HEK293 (cell line): Measurements from ENCODE around the gene TRAF1.

ENCODE experiments used
- CTCF ChIA-PET: fragments of 350-600 bp; formaldehyde crosslinking; extraction: SDS; loops from one replicate; lab custom pipeline; 2021; ENCODE audit warnings: antibody characterized with exemption; lab: Yijun Ruan, JAX
- POLR2A ChIA-PET: fragments of 300-600 bp; formaldehyde crosslinking; extraction: SDS; loops from one replicate; lab custom pipeline; 2020; ENCODE audit warnings: antibody characterized with exemption, inconsistent platforms; lab: Yijun Ruan, JAX
- H3K27ac ChIP-seq: fragments of 200-500 bp; sonication (Bioruptor generic); 2 replicates; pipeline ENCODE4 v1.5.1; 2014; ENCODE audit warnings: low read depth, low read length, control low read depth, inconsistent platforms; ENCODE audit errors: extremely low read depth
- H3K36me3 ChIP-seq, 2 experiments: fragments of 200-500 bp in 1 of 2; sonication (Bioruptor generic) in 1 of 2; 1 replicate in 1 of 2; 2 replicates in 1 of 2; pipeline ENCODE4 v1.5.1; 2014 to 2017; ENCODE audit warnings: inconsistent platforms in 2 of 2, low read length in 2 of 2; ENCODE audit not compliant: control insufficient read depth in 2 of 2, insufficient read depth in 1 of 2
- H3K4me1 ChIP-seq: fragments of 200-500 bp; sonication (Bioruptor generic); 2 replicates; pipeline ENCODE4 v1.5.1; 2014; ENCODE audit warnings: mild to moderate bottlenecking, low read length, inconsistent platforms; ENCODE audit not compliant: control insufficient read depth, insufficient read depth
- H3K4me3 ChIP-seq: 2 replicates; pipeline ENCODE4 v1.5.1; 2011; ENCODE audit warnings: low read depth, mild to moderate bottlenecking, control low read depth, low read length, moderate library complexity
- H3K9me3 ChIP-seq: fragments of 200-500 bp; sonication (Bioruptor generic); 2 replicates; pipeline ENCODE4 v1.5.1; 2014; ENCODE audit warnings: low read depth, low read length, inconsistent platforms; ENCODE audit not compliant: control insufficient read depth, insufficient read depth
- BCL11B ChIP-seq: fragments of 450-650 bp; formaldehyde crosslinking; IDR thresholded peaks from 2 replicates; pipeline ENCODE4 v1.5.1; 2016; ENCODE audit warnings: low read depth, missing biosample characterization, missing genetic modification characterization
- KLF16 ChIP-seq: fragments of 450-650 bp; formaldehyde crosslinking; IDR thresholded peaks from 2 replicates; pipeline ENCODE4 v1.5.1; 2017; ENCODE audit warnings: missing biosample characterization, missing genetic modification characterization
- SCRT1 ChIP-seq: fragments of 450-650 bp; formaldehyde crosslinking; IDR thresholded peaks from 2 replicates; pipeline ENCODE4 v1.5.1; 2016; ENCODE audit warnings: missing biosample characterization, missing genetic modification characterization, borderline replicate concordance
- ZNF155 ChIP-seq: fragments of 450-650 bp; formaldehyde crosslinking; IDR thresholded peaks from 2 replicates; pipeline ENCODE4 v1.5.1; 2016; ENCODE audit warnings: missing biosample characterization, missing genetic modification characterization
- ZNF426 ChIP-seq: fragments of 450-650 bp; formaldehyde crosslinking; IDR thresholded peaks from 2 replicates; pipeline ENCODE4 v1.5.1; 2017; ENCODE audit warnings: missing biosample characterization, missing genetic modification characterization, mild to moderate bottlenecking, inconsistent platforms, moderate library complexity
- ZNF560 ChIP-seq: fragments of 450-650 bp; formaldehyde crosslinking; IDR thresholded peaks from 2 replicates; pipeline ENCODE4 v1.5.1; 2017; ENCODE audit warnings: missing biosample characterization, missing genetic modification characterization, borderline replicate concordance
- TF ChIP-seq, protein P1 (sequence below): fragments of 450-650 bp; formaldehyde crosslinking; IDR thresholded peaks from 2 replicates; pipeline ENCODE4 v1.5.1; 2017; ENCODE audit warnings: missing biosample characterization, missing genetic modification characterization
- TF ChIP-seq, protein P2 (sequence below): fragments of 450-650 bp; formaldehyde crosslinking; IDR thresholded peaks from 2 replicates; pipeline ENCODE4 v1.5.1; 2016; ENCODE audit warnings: missing biosample characterization, missing genetic modification characterization
- TF ChIP-seq, protein P3 (sequence below): fragments of 450-650 bp; formaldehyde crosslinking; IDR thresholded peaks from 2 replicates; pipeline ENCODE4 v1.5.1; 2016; ENCODE audit warnings: missing biosample characterization, missing genetic modification characterization
- TF ChIP-seq, protein P4 (sequence below): fragments of 450-650 bp; formaldehyde crosslinking; IDR thresholded peaks from 2 replicates; pipeline ENCODE4 v1.5.1; 2016; ENCODE audit warnings: missing biosample characterization, missing genetic modification characterization, borderline replicate concordance

Gene TRAF1

DNA sequence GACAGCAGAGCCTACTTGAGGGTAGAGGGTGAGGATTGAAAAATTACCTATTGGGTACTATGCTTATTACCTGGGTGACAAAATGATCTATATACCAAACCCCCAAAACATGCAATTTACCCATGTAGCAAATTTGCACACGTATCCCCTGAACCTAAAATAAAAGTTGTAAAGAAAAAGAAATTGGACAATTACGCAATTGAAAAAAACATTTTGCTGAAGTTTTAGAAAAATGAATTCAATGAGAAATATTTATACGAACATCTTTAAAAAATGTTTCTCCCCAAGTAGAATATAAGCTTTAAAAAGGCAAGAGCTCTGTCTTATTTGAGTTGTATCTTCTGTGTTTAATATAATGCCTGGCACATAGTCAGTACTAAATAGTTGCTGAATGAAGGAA lies 30.3 kb upstream of the TRAF1 start:
- Histone ChIP-seq H3K4me1 (no peaks in the 10 kb centered on the region), H3K9me3 (no peaks in the 10 kb centered on the region), H3K36me3 (no peaks in the 10 kb centered on the region), H3K4me3 (no peak overlapping the region), H3K27ac (no peak overlapping the region)
- ChIA-PET CTCF (interaction anchor here (0.8 to 1.2 kb wide), 3 partner anchors 24 to 201 kb away, joined by 3 to 4 read pairs (median 3); no protein-coding TSS in a partner anchor), POLR2A (no interaction called here)
- TF ChIP-seq, protein P1, sequence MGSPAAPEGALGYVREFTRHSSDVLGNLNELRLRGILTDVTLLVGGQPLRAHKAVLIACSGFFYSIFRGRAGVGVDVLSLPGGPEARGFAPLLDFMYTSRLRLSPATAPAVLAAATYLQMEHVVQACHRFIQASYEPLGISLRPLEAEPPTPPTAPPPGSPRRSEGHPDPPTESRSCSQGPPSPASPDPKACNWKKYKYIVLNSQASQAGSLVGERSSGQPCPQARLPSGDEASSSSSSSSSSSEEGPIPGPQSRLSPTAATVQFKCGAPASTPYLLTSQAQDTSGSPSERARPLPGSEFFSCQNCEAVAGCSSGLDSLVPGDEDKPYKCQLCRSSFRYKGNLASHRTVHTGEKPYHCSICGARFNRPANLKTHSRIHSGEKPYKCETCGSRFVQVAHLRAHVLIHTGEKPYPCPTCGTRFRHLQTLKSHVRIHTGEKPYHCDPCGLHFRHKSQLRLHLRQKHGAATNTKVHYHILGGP (tag by site-specific recombination), result no peak
- TF ChIP-seq, protein P2, sequence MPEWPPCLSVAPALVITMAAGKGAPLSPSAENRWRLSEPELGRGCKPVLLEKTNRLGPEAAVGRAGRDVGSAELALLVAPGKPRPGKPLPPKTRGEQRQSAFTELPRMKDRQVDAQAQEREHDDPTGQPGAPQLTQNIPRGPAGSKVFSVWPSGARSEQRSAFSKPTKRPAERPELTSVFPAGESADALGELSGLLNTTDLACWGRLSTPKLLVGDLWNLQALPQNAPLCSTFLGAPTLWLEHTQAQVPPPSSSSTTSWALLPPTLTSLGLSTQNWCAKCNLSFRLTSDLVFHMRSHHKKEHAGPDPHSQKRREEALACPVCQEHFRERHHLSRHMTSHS (tag by site-specific recombination), result no peak
- no peak for TF ChIP-seq SCRT1 (tag by site-specific recombination)
- no peak for TF ChIP-seq KLF16 (tag by site-specific recombination)
- TF ChIP-seq ZNF560 (tag by site-specific recombination), result no peak
- TF ChIP-seq, protein P3, sequence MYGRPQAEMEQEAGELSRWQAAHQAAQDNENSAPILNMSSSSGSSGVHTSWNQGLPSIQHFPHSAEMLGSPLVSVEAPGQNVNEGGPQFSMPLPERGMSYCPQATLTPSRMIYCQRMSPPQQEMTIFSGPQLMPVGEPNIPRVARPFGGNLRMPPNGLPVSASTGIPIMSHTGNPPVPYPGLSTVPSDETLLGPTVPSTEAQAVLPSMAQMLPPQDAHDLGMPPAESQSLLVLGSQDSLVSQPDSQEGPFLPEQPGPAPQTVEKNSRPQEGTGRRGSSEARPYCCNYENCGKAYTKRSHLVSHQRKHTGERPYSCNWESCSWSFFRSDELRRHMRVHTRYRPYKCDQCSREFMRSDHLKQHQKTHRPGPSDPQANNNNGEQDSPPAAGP (tag by site-specific recombination), result no peak
- no peak for TF ChIP-seq BCL11B (tag by site-specific recombination)
- TF ChIP-seq ZNF155, result no peak
- no peak for TF ChIP-seq ZNF426 (tag by site-specific recombination)

DNA sequence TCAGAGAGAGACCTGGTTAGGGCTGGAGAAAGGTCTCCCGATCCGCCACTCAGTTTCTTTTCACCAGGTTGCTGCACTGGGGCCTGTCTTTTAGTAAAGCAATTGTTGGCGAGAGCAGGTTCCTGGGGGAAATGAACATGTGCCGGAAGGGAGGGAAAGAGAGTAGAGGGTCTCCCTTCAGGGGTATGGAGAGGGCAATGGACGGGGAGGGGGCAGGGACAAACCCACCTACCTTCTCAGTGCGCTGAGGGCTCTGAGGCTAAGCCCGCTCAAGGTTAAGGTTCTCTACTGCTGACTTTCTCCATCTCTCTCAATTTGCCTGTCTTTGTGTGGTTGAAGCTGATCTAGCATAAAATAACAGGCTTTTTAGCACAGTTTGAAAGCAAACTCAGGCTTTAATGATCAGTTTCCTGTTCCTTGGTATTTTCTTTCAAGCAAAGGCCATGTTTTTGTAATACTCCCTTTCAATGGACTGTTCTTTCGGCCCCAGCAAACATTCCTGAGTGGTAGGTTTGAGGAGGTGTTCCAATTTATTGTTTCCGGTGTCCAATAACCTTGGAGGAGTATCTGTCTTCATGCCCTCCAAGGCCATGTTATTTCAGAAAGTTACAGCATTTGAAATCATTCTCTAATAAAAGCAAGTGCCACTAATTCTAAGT lies 25.5 kb upstream of the TRAF1 start:
- Histone ChIP-seq H3K4me1 (no peaks in the 10 kb centered on the region), H3K27ac (no peak overlapping the region), H3K9me3 (no peaks in the 10 kb centered on the region), H3K4me3 (no peak overlapping the region), H3K36me3 (no peaks in the 10 kb centered on the region)
- TF ChIP-seq, protein P4, sequence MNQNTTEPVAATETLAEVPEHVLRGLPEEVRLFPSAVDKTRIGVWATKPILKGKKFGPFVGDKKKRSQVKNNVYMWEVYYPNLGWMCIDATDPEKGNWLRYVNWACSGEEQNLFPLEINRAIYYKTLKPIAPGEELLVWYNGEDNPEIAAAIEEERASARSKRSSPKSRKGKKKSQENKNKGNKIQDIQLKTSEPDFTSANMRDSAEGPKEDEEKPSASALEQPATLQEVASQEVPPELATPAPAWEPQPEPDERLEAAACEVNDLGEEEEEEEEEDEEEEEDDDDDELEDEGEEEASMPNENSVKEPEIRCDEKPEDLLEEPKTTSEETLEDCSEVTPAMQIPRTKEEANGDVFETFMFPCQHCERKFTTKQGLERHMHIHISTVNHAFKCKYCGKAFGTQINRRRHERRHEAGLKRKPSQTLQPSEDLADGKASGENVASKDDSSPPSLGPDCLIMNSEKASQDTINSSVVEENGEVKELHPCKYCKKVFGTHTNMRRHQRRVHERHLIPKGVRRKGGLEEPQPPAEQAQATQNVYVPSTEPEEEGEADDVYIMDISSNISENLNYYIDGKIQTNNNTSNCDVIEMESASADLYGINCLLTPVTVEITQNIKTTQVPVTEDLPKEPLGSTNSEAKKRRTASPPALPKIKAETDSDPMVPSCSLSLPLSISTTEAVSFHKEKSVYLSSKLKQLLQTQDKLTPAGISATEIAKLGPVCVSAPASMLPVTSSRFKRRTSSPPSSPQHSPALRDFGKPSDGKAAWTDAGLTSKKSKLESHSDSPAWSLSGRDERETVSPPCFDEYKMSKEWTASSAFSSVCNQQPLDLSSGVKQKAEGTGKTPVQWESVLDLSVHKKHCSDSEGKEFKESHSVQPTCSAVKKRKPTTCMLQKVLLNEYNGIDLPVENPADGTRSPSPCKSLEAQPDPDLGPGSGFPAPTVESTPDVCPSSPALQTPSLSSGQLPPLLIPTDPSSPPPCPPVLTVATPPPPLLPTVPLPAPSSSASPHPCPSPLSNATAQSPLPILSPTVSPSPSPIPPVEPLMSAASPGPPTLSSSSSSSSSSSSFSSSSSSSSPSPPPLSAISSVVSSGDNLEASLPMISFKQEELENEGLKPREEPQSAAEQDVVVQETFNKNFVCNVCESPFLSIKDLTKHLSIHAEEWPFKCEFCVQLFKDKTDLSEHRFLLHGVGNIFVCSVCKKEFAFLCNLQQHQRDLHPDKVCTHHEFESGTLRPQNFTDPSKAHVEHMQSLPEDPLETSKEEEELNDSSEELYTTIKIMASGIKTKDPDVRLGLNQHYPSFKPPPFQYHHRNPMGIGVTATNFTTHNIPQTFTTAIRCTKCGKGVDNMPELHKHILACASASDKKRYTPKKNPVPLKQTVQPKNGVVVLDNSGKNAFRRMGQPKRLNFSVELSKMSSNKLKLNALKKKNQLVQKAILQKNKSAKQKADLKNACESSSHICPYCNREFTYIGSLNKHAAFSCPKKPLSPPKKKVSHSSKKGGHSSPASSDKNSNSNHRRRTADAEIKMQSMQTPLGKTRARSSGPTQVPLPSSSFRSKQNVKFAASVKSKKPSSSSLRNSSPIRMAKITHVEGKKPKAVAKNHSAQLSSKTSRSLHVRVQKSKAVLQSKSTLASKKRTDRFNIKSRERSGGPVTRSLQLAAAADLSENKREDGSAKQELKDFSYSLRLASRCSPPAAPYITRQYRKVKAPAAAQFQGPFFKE (tag by site-specific recombination), result no peak
- ChIA-PET CTCF (interaction anchor here (0.6 to 1.8 kb wide), 7 partner anchors 13 to 447 kb away, joined by 3 to 9 read pairs (median 5); no protein-coding TSS in a partner anchor), POLR2A (interaction anchor here (0.6 kb wide), 1 partner anchor 335 kb away, joined by 3 read pairs; no protein-coding TSS in a partner anchor)
